Measurements from ENCODE around the gene LMO1. TPM values are rescaled to one million over a fixed set of nuclear protein-coding genes. Genes with fewer than 3 reads are reported as not detected.

The LMO1 gene
- polyA plus RNA-seq, 1 of the 3 experiments (the other 2 are of a cell fraction) = 0.12 TPM

- Histone ChIP-seq H2AFZ (ENCODE audit: low read depth) (no peak overlapping the region), H3K9me2 (no peaks in the 10 kb centered on the region), H3K4me1 (ENCODE audit: control insufficient read depth in 1 of 2, insufficient read depth in 2 of 2, low read depth in 1 of 2, low read length in 1 of 2) (peaks cover 0 to 34% of the 10 kb centered on the region in 2 experiments; a peak in 1 of 4 replicates), H3K79me2 (ENCODE audit: insufficient read depth) (no peaks in the 10 kb centered on the region), H3K4me3 (ENCODE audit: low read depth in 2 of 2, low read length in 1 of 2) (no peak overlapping the region), H3K27ac (ENCODE audit: low read depth in 2 of 2, low read length in 1 of 2) (no peak overlapping the region; a peak in 1 of 4 replicates), H3K4me2 (no peak overlapping the region), H3K36me3 (replicated peaks in 1 of 2; ENCODE audit: control insufficient read depth in 1 of 2, insufficient read depth in 2 of 2, low read length in 1 of 2) (no peaks in the 10 kb centered on the region), H3K27me3 (ENCODE audit: insufficient read depth) (no peaks in the 10 kb centered on the region; the same call in 1 of the 2 replicates), H3K9me3 (no peaks in the 10 kb centered on the region), H4K20me1 (ENCODE audit: insufficient read depth) (no peaks in the 10 kb centered on the region), H3F3A (replicated peaks; ENCODE audit: insufficient read depth) (no peaks in the 10 kb centered on the region), H3K9ac (no peak overlapping the region)
- 81% methylated on average over 5 of the region's 8 CpGs for WGBS (ENCODE audit: low lambda C conversion rate)
- ChIA-PET POLR2A (interaction anchor here (1.1 to 1.8 kb wide), 4 partner anchors 14 to 43 kb away, joined by 3 to 7 read pairs (median 4); partner anchors contain the start of gene LMO1), CTCF (interaction anchor here (1.0 to 19.6 kb wide), 13 partner anchors 8 to 346 kb away, joined by 3 to 604 read pairs (median 5); partner anchors contain the start of gene LMO1)
- TF ChIP-seq MAX (IDR thresholded peaks at IDR 0.05; ENCODE audit: low read depth) (no peak), JUND (IDR thresholded peaks at IDR 0.05) (no peak)
- DNase-seq = no peak
These were observed 42.5 kb downstream of the LMO1 start for GRCh38 chr11:8221046-8221723.

- Histone ChIP-seq H3K4me2 (no peak overlapping the region), H3K4me1 (ENCODE audit: control insufficient read depth in 1 of 2, insufficient read depth in 2 of 2, low read depth in 1 of 2, low read length in 1 of 2) (peaks cover 0 to 28% of the 10 kb centered on the region in 2 experiments; a peak in 1 of 4 replicates), H3K4me3 (ENCODE audit: low read depth in 2 of 2, low read length in 1 of 2) (no peak overlapping the region), H3F3A (replicated peaks; ENCODE audit: insufficient read depth) (no peaks in the 10 kb centered on the region), H3K79me2 (ENCODE audit: insufficient read depth) (no peaks in the 10 kb centered on the region), H3K9ac (no peak overlapping the region), H3K9me3 (no peaks in the 10 kb centered on the region), H3K27me3 (ENCODE audit: insufficient read depth) (no peaks in the 10 kb centered on the region; the same call in 1 of the 2 replicates), H3K27ac (ENCODE audit: low read depth in 2 of 2, low read length in 1 of 2) (no peak overlapping the region; a peak in 1 of 4 replicates), H4K20me1 (ENCODE audit: insufficient read depth) (no peaks in the 10 kb centered on the region), H3K9me2 (no peaks in the 10 kb centered on the region), H2AFZ (ENCODE audit: low read depth) (no peak overlapping the region), H3K36me3 (replicated peaks in 1 of 2; ENCODE audit: control insufficient read depth in 1 of 2, insufficient read depth in 2 of 2, low read length in 1 of 2) (no peaks in the 10 kb centered on the region)
- no peak for DNase-seq
- 74% methylated on average over 9 of the region's 11 CpGs for WGBS (ENCODE audit: low lambda C conversion rate)
- ChIA-PET CTCF (interaction anchor here (0.8 to 19.6 kb wide), 25 partner anchors 9 to 390 kb away, joined by 3 to 604 read pairs (median 4); partner anchors contain the start of gene LMO1), POLR2A (interaction anchor here (1.1 to 1.7 kb wide), 3 partner anchors 14 to 44 kb away, joined by 3 to 5 read pairs (median 3); no protein-coding TSS in a partner anchor)
- no peak for TF ChIP-seq GATA2 (CRISPR knock-in tag; IDR thresholded peaks at IDR 0.05)
- no peak for TF ChIP-seq RXRA (IDR thresholded peaks at IDR 0.05; ENCODE audit: borderline replicate concordance, low read depth)
These were observed 43.2 kb downstream of the LMO1 start for GRCh38 chr11:8220261-8221045.

GRCh38 chr11:8219257-8220021 is 44.2 kb downstream of the LMO1 start:
- DNase-seq = peak; percentile 80
- TF ChIP-seq CTCF (IDR thresholded peaks at IDR 0.05) (peak; percentile 75), RFX5 (IDR thresholded peaks at IDR 0.05; ENCODE audit: low read length) (no peak), GABPA (IDR thresholded peaks at IDR 0.05; ENCODE audit: low read depth) (no peak), RAD21 (IDR thresholded peaks at IDR 0.05; ENCODE audit: low read length) (peak; percentile 69), REST (IDR thresholded peaks at IDR 0.05; ENCODE audit: low read depth, low read length) (no peak), SMC3 (IDR thresholded peaks at IDR 0.05; ENCODE audit: low read depth, low read length) (peak; percentile 70), TCF12 (IDR thresholded peaks at IDR 0.05) (no peak)
- Histone ChIP-seq H3K36me3 (replicated peaks in 1 of 2; ENCODE audit: control insufficient read depth in 1 of 2, insufficient read depth in 2 of 2, low read length in 1 of 2) (no peaks in the 10 kb centered on the region), H2AFZ (ENCODE audit: low read depth) (no peak overlapping the region), H3K9me2 (no peaks in the 10 kb centered on the region), H3K4me2 (no peak overlapping the region), H3K27ac (ENCODE audit: low read depth in 2 of 2, low read length in 1 of 2) (no peak overlapping the region; a peak in 1 of 4 replicates), H3K9ac (no peak overlapping the region), H3K9me3 (no peaks in the 10 kb centered on the region), H3K4me3 (ENCODE audit: low read depth in 2 of 2, low read length in 1 of 2) (no peak overlapping the region), H4K20me1 (ENCODE audit: insufficient read depth) (no peaks in the 10 kb centered on the region), H3K4me1 (ENCODE audit: control insufficient read depth in 1 of 2, insufficient read depth in 2 of 2, low read depth in 1 of 2, low read length in 1 of 2) (peaks cover 0 to 28% of the 10 kb centered on the region in 2 experiments; a peak in 1 of 4 replicates), H3K27me3 (ENCODE audit: insufficient read depth) (no peaks in the 10 kb centered on the region; the same call in 1 of the 2 replicates), H3K79me2 (ENCODE audit: insufficient read depth) (no peaks in the 10 kb centered on the region), H3F3A (replicated peaks; ENCODE audit: insufficient read depth) (no peaks in the 10 kb centered on the region)
- WGBS (ENCODE audit: low lambda C conversion rate) = 48% methylated on average over 12 of the region's 16 CpGs
- POLR2A ChIA-PET = interaction anchor here (1.7 kb wide), 1 partner anchor 45 kb away, joined by 3 read pairs; no protein-coding TSS in a partner anchor
- CTCF ChIA-PET = interaction anchor here (0.7 to 19.6 kb wide), 31 partner anchors 9 to 391 kb away, joined by 3 to 604 read pairs (median 4); partner anchors contain the start of gene LMO1
